RWPE2 (cell line): Measurements from ENCODE around the gene JAZF1.
A peak's percentile ranks its signal among the peaks of the same experiment; 100 is the strongest.

Experiments used
- ATAC-seq: fragments of 200-7000 bp; cut with Tn5 transposase; 3 replicates; pipeline ENCODE4 v1.9.1; 2021; ENCODE audit warnings: low read depth
- DNase-seq: peaks from one replicate; pipeline ENCODE4 v3.0.0-alpha.2; 2020; ENCODE audit warnings: low spot score
- H3K27ac ChIP-seq: fragments of 450-650 bp; 2 replicates; pipeline ENCODE4 v1.5.1; 2017; ENCODE audit warnings: mild to moderate bottlenecking; ENCODE audit not compliant: poor library complexity, severe bottlenecking
- H3K27me3 ChIP-seq: fragments of 250-450 bp; sonication (Bioruptor Pico); 2 replicates; pipeline ENCODE4 v1.5.1; 2021; ENCODE audit warnings: mild to moderate bottlenecking, moderate library complexity; ENCODE audit not compliant: insufficient read depth, poor library complexity, severe bottlenecking
- H3K36me3 ChIP-seq: fragments of 250-450 bp; sonication (Bioruptor Pico); 2 replicates; pipeline ENCODE4 v1.5.1; 2020; ENCODE audit warnings: low read depth, mild to moderate bottlenecking, moderate library complexity
- H3K4me1 ChIP-seq: fragments of 250-450 bp; sonication (Bioruptor Pico); 2 replicates; pipeline ENCODE4 v1.5.1; 2021; ENCODE audit warnings: mild to moderate bottlenecking, moderate library complexity; ENCODE audit not compliant: insufficient read depth, poor library complexity, severe bottlenecking
- H3K4me3 ChIP-seq: fragments of 250-450 bp; sonication (Bioruptor Pico); 2 replicates; pipeline ENCODE4 v1.5.1; 2021; ENCODE audit warnings: mild to moderate bottlenecking, moderate library complexity; ENCODE audit not compliant: severe bottlenecking
- H3K9me3 ChIP-seq: fragments of 250-450 bp; sonication (Bioruptor Pico); 2 replicates; pipeline ENCODE4 v1.5.1; 2021; ENCODE audit warnings: mild to moderate bottlenecking, moderate library complexity; ENCODE audit not compliant: severe bottlenecking
- TF ChIP-seq, protein P1 (sequence below): fragments of 450-650 bp; IDR thresholded peaks from one replicate; pipeline ENCODE4 v1.5.1; 2017; ENCODE audit warnings: mild to moderate bottlenecking, moderate library complexity; ENCODE audit not compliant: poor library complexity, severe bottlenecking

The JAZF1 gene

DNA sequence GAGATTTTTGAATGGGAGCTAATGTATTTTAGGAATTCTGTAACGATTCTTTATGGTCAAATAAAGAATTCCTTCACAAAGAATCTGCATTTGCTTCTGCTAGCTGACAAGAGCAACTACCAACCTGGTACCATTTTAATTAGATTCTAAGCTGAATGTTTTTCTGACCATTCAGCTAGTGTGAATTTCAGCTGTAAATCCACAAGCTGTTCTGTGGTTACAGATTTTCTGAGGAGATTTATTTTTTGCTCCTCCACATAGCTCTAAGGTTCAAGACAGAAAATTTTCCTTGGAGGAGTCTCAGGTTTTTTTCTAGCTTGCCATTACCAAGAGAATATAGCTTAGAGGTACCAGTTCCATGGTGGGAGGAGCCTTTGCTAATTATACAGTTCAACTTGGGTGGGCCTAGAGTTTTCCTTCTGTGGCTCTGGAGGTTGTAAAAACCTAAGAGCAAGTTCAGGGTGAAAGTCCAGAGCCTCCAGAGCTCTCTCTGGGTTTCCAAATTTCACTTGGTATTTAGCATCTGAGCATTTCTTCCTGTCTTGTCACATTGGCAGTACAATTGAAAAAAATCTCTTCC lies 120.1 kb downstream of the JAZF1 start:
- no peak for ATAC-seq
- Histone ChIP-seq H3K4me1 (peaks cover 29% of the 10 kb centered on the region), H3K27me3 (no peaks in the 10 kb centered on the region), H3K9me3 (no peaks in the 10 kb centered on the region), H3K36me3 (no peaks in the 10 kb centered on the region), H3K27ac (no peak overlapping the region), H3K4me3 (no peak overlapping the region)
- TF ChIP-seq, protein P1, sequence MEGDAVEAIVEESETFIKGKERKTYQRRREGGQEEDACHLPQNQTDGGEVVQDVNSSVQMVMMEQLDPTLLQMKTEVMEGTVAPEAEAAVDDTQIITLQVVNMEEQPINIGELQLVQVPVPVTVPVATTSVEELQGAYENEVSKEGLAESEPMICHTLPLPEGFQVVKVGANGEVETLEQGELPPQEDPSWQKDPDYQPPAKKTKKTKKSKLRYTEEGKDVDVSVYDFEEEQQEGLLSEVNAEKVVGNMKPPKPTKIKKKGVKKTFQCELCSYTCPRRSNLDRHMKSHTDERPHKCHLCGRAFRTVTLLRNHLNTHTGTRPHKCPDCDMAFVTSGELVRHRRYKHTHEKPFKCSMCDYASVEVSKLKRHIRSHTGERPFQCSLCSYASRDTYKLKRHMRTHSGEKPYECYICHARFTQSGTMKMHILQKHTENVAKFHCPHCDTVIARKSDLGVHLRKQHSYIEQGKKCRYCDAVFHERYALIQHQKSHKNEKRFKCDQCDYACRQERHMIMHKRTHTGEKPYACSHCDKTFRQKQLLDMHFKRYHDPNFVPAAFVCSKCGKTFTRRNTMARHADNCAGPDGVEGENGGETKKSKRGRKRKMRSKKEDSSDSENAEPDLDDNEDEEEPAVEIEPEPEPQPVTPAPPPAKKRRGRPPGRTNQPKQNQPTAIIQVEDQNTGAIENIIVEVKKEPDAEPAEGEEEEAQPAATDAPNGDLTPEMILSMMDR = no peak
- DNase-seq = no peak

DNA sequence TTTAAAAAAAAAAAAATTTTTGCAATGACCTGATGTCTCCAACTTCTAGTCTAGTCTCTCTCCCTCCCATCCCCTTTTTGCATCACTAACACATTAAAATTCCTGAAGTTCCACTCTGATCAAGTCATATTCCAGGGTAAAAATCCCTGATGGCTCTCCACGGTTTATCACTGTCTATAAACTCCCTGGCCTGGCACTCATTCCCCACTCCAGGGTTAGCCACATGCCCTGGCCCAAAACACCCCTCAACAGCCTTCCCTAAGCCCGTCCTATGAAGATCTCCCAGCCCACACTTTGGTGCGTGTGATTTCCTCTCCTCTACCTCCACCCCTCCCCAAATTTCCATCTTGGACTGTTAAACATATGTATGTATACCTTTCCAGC lies 125.4 kb downstream of the JAZF1 start:
- Histone ChIP-seq H3K27ac (peak overlapping the region; percentile 54), H3K36me3 (no peaks in the 10 kb centered on the region), H3K9me3 (no peaks in the 10 kb centered on the region), H3K4me3 (no peak overlapping the region), H3K27me3 (no peaks in the 10 kb centered on the region), H3K4me1 (peaks cover 22% of the 10 kb centered on the region)
- ATAC-seq = peak; percentile 81
- no peak for DNase-seq
- TF ChIP-seq, protein P1 = no peak

DNA sequence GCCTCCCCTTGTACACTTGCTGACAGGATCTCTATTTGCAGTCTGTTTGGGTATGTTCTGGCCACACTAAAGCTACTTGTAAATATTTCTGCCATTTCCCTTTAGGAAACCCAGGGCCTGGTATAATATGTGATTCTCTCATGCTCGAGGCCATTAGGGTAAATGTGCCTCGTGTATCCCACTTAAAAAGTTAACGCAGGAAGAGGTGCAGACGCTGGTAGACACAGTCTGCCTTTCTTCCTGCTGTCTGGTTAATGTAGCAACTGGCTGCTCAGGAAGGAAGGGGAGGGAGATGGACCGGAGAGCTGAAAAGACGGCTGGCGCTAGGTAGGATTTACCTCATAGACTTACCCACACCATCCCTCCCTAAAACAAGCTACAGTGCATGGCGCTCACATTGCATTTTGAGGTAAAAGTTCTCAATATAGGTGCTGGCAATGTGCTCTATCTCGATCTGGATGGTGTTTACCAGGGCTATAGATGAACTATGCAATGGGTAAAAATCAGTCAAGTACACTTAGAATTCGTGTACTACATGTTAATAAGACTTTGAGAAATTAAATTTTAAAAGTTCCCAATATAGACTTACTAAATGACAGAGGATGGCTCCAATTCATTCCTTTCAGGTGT lies 125.9 kb downstream of the JAZF1 start:
- Histone ChIP-seq H3K9me3 (no peaks in the 10 kb centered on the region), H3K4me3 (no peak overlapping the region), H3K27me3 (no peaks in the 10 kb centered on the region), H3K27ac (peak overlapping the region; percentile 54), H3K4me1 (peaks cover 22% of the 10 kb centered on the region), H3K36me3 (no peaks in the 10 kb centered on the region)
- ATAC-seq (no peak), DNase-seq (no peak)
- TF ChIP-seq, protein P1 = no peak

DNA sequence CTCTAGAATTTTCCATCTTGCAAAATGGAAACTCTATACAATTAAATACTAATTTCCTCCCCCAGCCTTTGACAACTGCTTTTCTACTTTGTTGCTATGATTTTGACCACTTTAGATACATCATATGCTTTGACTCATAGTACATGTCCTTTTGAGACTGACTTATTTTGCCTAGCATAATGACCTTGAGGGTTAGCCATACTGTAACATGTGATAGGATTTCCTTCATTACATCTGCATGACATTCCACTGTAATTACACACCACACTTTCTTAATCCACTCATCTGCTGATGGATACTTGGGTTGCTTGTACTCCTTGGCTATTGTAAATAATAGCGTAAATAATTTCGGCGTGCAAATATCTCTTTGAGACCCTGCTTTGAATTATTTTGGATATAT lies 127.7 kb downstream of the JAZF1 start:
- peak overlapping the region; percentile 54 for H3K27ac ChIP-seq
- ATAC-seq (peak; percentile 74), DNase-seq (no peak)
- no peaks in the 10 kb centered on the region for H3K36me3 ChIP-seq
- peaks cover 22% of the 10 kb centered on the region for H3K4me1 ChIP-seq
- H3K4me3 ChIP-seq = no peak overlapping the region
- TF ChIP-seq, protein P1 = no peak
- H3K27me3 ChIP-seq = no peaks in the 10 kb centered on the region
- no peaks in the 10 kb centered on the region for H3K9me3 ChIP-seq

DNA sequence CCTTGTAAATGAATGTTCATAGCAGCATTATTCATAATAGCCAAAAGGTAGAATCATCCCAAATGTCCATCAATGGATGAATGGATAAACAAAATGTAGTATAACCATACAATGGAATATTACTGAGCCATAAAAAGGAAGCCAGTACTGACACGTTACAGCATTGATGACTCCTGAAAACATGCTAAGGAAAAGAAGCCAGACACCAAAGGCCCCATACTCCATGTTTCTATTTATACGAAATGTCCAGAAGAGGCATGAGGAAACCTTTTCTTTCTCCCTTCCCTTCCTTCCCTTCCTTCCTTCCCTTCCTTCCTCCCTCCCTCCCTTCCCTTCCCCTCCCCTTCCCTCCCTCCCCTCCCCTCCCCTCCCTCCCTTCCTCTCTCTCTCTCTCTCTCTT lies 131.9 kb downstream of the JAZF1 start:
- TF ChIP-seq, protein P1 = no peak
- Histone ChIP-seq H3K27me3 (no peaks in the 10 kb centered on the region), H3K9me3 (no peaks in the 10 kb centered on the region), H3K4me3 (no peak overlapping the region), H3K4me1 (peaks cover 10% of the 10 kb centered on the region), H3K27ac (no peak overlapping the region), H3K36me3 (no peaks in the 10 kb centered on the region)
- DNase-seq (no peak), ATAC-seq (no peak)
